OCI-LY7 (cell line): ENCODE results near the gene HOTAIR. TPM values are rescaled to one million over a fixed set of nuclear protein-coding genes. Genes with fewer than 3 reads are reported as not detected.

ENCODE experiments used
- BruUV-seq: library from RNA; stranded (reverse); fragments of 400-500 nt; replicated peaks from 2 replicates; lab custom pipeline; 2021; lab: Mats Ljungman, UMichigan
- CTCF ChIA-PET: fragments of 300-600 bp; sonication (Branson Sonifier 250); formaldehyde crosslinking; loops from one replicate; lab custom pipeline; 2022; ENCODE audit warnings: antibody characterized with exemption; ENCODE audit not compliant: unreplicated experiment; lab: Charles Lee
- POLR2A ChIA-PET: fragments of 300-600 bp; sonication (Branson Sonifier 250); formaldehyde crosslinking; loops from one replicate; lab custom pipeline; 2022; ENCODE audit warnings: antibody characterized with exemption; lab: Charles Lee
- DNase-seq: peaks from one replicate; pipeline ENCODE4 v3.0.0-alpha.2; 2015; ENCODE audit warnings: low spot score
- H2AFZ ChIP-seq: fragments of 200-600 bp; sonication (generic), shearing (Covaris generic); 2 replicates; pipeline ENCODE4 v1.6.1; 2014; ENCODE audit warnings: mild to moderate bottlenecking, antibody characterized with exemption, low read length, moderate library complexity
- H3K27ac ChIP-seq: fragments of 200-600 bp; sonication (generic); 2 replicates; pipeline ENCODE4 v1.5.1; 2014; ENCODE audit warnings: mixed run types, low read depth, mild to moderate bottlenecking, moderate library complexity, low read length, inconsistent platforms; ENCODE audit not compliant: poor library complexity, severe bottlenecking
- H3K36me3 ChIP-seq: fragments of 200-600 bp; sonication (generic); 2 replicates; pipeline ENCODE4 v1.6.1; 2014; ENCODE audit warnings: mild to moderate bottlenecking, antibody characterized with exemption, low read length, moderate library complexity, mixed read lengths; ENCODE audit not compliant: insufficient read depth
- H3K4me1 ChIP-seq: fragments of 200-600 bp; sonication (generic); 2 replicates; pipeline ENCODE4 v1.5.1; 2014; ENCODE audit warnings: mild to moderate bottlenecking, low read length; ENCODE audit not compliant: insufficient read depth, poor library complexity, severe bottlenecking
- H3K4me2 ChIP-seq: fragments of 200-600 bp; sonication (generic); 2 replicates; pipeline ENCODE4 v1.6.1; 2014; ENCODE audit warnings: mild to moderate bottlenecking, low read length
- H3K4me3 ChIP-seq: fragments of 200-600 bp; sonication (generic); 2 replicates; pipeline ENCODE4 v1.5.1; 2014; ENCODE audit warnings: mild to moderate bottlenecking, low read depth, low read length; ENCODE audit not compliant: poor library complexity, severe bottlenecking
- H3K79me2 ChIP-seq: fragments of 200-600 bp; sonication (generic); 2 replicates; pipeline ENCODE4 v1.6.1; 2016; ENCODE audit warnings: low read depth, mild to moderate bottlenecking, low read length, moderate library complexity, mixed read lengths; ENCODE audit not compliant: insufficient read depth
- H3K9me2 ChIP-seq: fragments of 200-600 bp; sonication (generic); 2 replicates; pipeline ENCODE4 v1.6.1; 2016; ENCODE audit warnings: mild to moderate bottlenecking, low read length, mixed read lengths; ENCODE audit not compliant: insufficient read depth
- H3K9me3 ChIP-seq: fragments of 200-600 bp; sonication (generic); 2 replicates; pipeline ENCODE4 v1.6.1; 2014; ENCODE audit warnings: mild to moderate bottlenecking, mixed run types, low read length, mixed read lengths
- H4K20me1 ChIP-seq: fragments of 200-600 bp; sonication (generic); 2 replicates; pipeline ENCODE4 v1.6.1; 2014; ENCODE audit warnings: mild to moderate bottlenecking, antibody characterized with exemption, low read length, moderate library complexity, mixed read lengths; ENCODE audit not compliant: insufficient read depth
- EZH2phosphoT487 ChIP-seq: fragments of 200-600 bp; sonication (generic); IDR thresholded peaks from 2 replicates; pipeline ENCODE4 v1.6.1; 2018; ENCODE audit warnings: low read depth, borderline replicate concordance, mild to moderate bottlenecking, mixed run types, antibody characterized with exemption, low read length, moderate library complexity, mixed read lengths
- intact Hi-C: fragments of 100-400 bp; cut with micrococcal nuclease; formaldehyde crosslinking; loops from one replicate; pipeline ENCODE4 v1.10.0; 2022; ENCODE audit not compliant: unreplicated experiment
- total RNA-seq, 2 experiments: library from RNA; depleted of rRNA in 1 of 2; stranded (reverse); fragments of >200 nt in 1 of 2; shearing (Covaris generic) in 1 of 2; gene quantifications; 2 replicates each; pipeline ENCODE4 v1.2.3, GENCODE V29; 2014 to 2022
- TF ChIP-seq, protein P1 (sequence below): fragments of 200-600 bp; sonication (generic); conservative IDR thresholded peaks from 2 replicates; pipeline ENCODE4 v1.5.1; 2014; ENCODE audit warnings: mild to moderate bottlenecking, antibody characterized with exemption, low read length, moderate library complexity, mixed read lengths

The HOTAIR gene
- total RNA-seq, 2 experiments from 2014 or later, result 0.88 to 5.3 TPM

DNA sequence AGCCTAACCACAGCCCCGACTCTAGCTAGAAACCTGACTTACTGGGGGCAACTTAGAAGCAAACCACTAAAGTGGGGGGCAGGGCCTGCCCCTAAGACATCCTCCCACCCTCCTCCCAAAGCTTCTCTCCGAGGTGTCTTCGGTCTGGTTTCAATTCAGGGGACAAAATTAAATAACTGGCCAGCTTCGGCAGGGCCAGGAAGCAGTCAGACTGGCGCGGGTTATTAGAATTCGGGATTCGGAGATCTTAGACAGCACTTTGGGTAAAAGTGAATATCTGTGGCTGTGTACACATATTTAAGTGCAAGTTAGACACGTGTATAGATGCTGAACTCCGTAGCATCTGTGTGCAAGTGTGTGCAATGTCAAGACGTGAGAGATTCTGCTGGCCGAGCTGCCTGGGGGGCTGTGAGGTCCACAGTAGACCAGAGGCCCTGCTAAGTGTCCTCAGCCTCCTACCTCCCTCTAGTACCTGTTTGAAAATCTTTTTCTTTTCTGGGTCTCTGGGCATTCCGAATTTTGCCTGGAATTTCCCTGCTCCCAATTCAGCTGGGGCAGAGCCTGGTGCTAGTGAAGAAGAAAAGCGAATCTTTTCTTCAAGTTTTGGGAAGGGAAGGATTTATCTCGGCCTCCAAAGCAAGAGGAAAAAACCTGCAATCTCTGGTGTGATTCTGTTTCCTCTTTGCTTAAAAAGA is 6.2 kb upstream of the HOTAIR start:
- H2AFZ ChIP-seq, result no peak overlapping the region

DNA sequence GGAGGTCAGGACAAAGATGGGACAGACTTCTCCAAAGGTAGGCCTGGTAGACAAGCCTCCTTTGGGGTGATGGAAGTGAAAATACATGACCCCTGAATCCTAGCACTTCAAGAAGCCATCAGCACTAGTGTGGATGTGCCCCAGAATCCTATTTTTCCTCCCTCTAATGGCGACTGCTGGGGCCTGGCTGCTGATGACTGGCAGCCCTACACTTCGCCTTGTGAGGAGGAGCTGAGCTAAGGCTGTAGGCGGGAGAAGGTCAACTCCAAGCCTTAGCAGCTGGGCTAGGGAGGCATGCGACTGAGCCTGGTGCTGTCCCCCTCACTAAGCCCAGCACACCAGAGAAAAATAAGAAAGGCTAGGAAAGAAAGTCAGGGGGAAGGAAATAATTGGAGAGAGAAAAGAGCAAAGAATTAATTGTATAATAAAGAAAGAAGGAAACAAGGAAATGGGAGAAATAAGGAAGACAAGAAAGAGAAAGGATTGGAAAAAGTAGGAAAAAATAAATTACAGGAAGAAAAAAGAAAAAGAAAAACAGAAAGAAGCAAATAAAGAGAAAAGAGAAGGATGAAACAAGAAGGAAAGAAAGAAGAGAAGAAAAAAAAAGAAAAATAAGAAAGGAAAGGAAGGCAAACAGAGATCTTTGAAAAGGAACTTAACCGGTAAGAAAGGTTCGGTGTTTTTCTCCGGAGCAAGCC is 5.5 kb upstream of the HOTAIR start:
- Histone ChIP-seq H3K27ac (no peak overlapping the region), H4K20me1 (no peaks in the 10 kb centered on the region), H3K9me3 (no peaks in the 10 kb centered on the region), H3K4me1 (peaks cover 49% of the 10 kb centered on the region), H3K4me3 (no peak overlapping the region), H3K9me2 (no peaks in the 10 kb centered on the region), H3K36me3 (no peaks in the 10 kb centered on the region), H3K79me2 (no peaks in the 10 kb centered on the region), H2AFZ (no peak overlapping the region), H3K4me2 (no peak overlapping the region)
- intact Hi-C loops, result loop anchor here (10.0 kb wide), 2 partner anchors 185 to 275 kb away; no protein-coding TSS in a partner anchor
- POLR2A ChIA-PET, result no interaction called here
- TF ChIP-seq EZH2phosphoT487, result no peak
- TF ChIP-seq, protein P1, sequence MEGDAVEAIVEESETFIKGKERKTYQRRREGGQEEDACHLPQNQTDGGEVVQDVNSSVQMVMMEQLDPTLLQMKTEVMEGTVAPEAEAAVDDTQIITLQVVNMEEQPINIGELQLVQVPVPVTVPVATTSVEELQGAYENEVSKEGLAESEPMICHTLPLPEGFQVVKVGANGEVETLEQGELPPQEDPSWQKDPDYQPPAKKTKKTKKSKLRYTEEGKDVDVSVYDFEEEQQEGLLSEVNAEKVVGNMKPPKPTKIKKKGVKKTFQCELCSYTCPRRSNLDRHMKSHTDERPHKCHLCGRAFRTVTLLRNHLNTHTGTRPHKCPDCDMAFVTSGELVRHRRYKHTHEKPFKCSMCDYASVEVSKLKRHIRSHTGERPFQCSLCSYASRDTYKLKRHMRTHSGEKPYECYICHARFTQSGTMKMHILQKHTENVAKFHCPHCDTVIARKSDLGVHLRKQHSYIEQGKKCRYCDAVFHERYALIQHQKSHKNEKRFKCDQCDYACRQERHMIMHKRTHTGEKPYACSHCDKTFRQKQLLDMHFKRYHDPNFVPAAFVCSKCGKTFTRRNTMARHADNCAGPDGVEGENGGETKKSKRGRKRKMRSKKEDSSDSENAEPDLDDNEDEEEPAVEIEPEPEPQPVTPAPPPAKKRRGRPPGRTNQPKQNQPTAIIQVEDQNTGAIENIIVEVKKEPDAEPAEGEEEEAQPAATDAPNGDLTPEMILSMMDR, result no peak
- CTCF ChIA-PET, result no interaction called here
- no peak for DNase-seq
- no TSS peak for BruUV-seq

More for the DNA sequence above, 6.2 kb upstream of the HOTAIR start:
- TF ChIP-seq EZH2phosphoT487, result no peak
- TF ChIP-seq, protein P1, result no peak
- BruUV-seq, result no TSS peak
- no peak for DNase-seq
- Histone ChIP-seq H3K9me3 (no peaks in the 10 kb centered on the region), H3K4me3 (no peak overlapping the region), H3K36me3 (no peaks in the 10 kb centered on the region), H3K4me2 (no peak overlapping the region), H3K4me1 (peaks cover 49% of the 10 kb centered on the region), H4K20me1 (no peaks in the 10 kb centered on the region), H3K27ac (no peak overlapping the region), H3K79me2 (no peaks in the 10 kb centered on the region), H3K9me2 (no peaks in the 10 kb centered on the region)
- intact Hi-C loops, result loop anchor here (10.0 kb wide), 2 partner anchors 186 to 276 kb away; no protein-coding TSS in a partner anchor
- CTCF ChIA-PET, result no interaction called here
- POLR2A ChIA-PET, result no interaction called here
